ENCODE data around the gene YJU2.

DNA sequence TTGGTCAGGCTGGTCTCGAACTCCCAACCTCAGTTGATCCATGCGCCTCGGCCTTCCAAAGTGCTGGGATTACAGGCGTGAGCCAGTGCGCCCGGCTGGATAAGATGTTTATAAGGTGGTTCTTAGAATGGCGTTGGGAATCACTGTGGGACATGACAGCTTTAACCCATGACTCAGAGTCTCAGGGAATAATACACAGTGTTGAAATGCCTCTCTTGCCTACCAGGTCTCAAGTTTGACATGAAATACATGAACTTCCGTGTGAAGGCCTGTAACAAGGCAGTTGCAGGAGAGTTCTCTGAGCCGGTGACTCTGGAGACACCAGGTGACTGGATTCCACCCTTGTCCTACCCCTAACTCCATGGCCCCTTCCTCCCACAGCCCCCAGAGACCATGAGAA, 70.1 kb downstream of the YJU2 start:
- TF ChIP-seq CTCF (IDR thresholded peaks at IDR 0.05) (no peak), POLR2A (IDR thresholded peaks at IDR 0.05) (no peak)

Data from lower leg skin (tissue), 3 donors.